CD14-positive monocyte (primary cell): Measurements from ENCODE around the gene TSPEAR. TPM values are rescaled to one million over a fixed set of nuclear protein-coding genes. Genes with fewer than 3 reads are reported as not detected.

ENCODE experiments used
- DNase-seq, 3 donors: peaks; one replicate each; pipeline ENCODE4 v3.0.0-alpha.2; 2011 to 2022
- H2AFZ ChIP-seq: 2 replicates; pipeline ENCODE4 v1.6.0; 2012; ENCODE audit warnings: mild to moderate bottlenecking, low read depth, low read length, inconsistent platforms; ENCODE audit not compliant: insufficient read depth, poor library complexity, severe bottlenecking
- H3K27ac ChIP-seq, 2 donors: 1 replicate in 1 of 2; 2 replicates in 1 of 2; pipeline ENCODE4 v1.5.1; 2012 to 2013; ENCODE audit warnings: low read length in 2 of 2, control low read depth in 1 of 2, inconsistent platforms in 1 of 2, low read depth in 1 of 2, mild to moderate bottlenecking in 1 of 2
- H3K27me3 ChIP-seq, 2 donors: one replicate each; pipeline versions ENCODE4 v1.6.0 to v1.6.1; 2011 to 2013; ENCODE audit warnings: low read length in 2 of 2; ENCODE audit not compliant: control insufficient read depth in 2 of 2, insufficient read depth in 2 of 2
- H3K36me3 ChIP-seq, 2 donors: replicated peaks in 1 of 2; 1 replicate in 1 of 2; 2 replicates in 1 of 2; pipeline versions ENCODE4 v1.5.1 to v1.6.1; 2012 to 2013; ENCODE audit warnings: low read length in 2 of 2, control low read depth in 1 of 2, inconsistent platforms in 1 of 2, mild to moderate bottlenecking in 1 of 2; ENCODE audit not compliant: insufficient read depth in 2 of 2, control insufficient read depth in 1 of 2
- H3K4me1 ChIP-seq, 2 donors: 1 replicate in 1 of 2; 2 replicates in 1 of 2; pipeline versions ENCODE4 v1.5.1 to v1.6.1; 2012 to 2013; ENCODE audit warnings: low read length in 2 of 2, control low read depth in 1 of 2, inconsistent platforms in 1 of 2, mild to moderate bottlenecking in 1 of 2, moderate library complexity in 1 of 2; ENCODE audit not compliant: insufficient read depth in 2 of 2, control insufficient read depth in 1 of 2
- H3K4me2 ChIP-seq: replicated peaks from 2 replicates; pipeline ENCODE3; 2012; ENCODE audit warnings: low read length, moderate library complexity, mild to moderate bottlenecking; ENCODE audit not compliant: poor library complexity, severe bottlenecking; ENCODE audit errors: extremely low read depth
- H3K4me3 ChIP-seq, 3 experiments: fragments of 200-600 bp in 1 of 3; sonication (generic) in 1 of 3; replicated peaks in 1 of 3; 1 replicate in 2 of 3; 2 replicates in 1 of 3; pipeline ENCODE4 v1.5.1; 2011 to 2013; ENCODE audit warnings: low read length in 3 of 3, mild to moderate bottlenecking in 3 of 3, control low read depth in 2 of 3, low read depth in 2 of 3, inconsistent platforms in 1 of 3, moderate library complexity in 1 of 3
- H3K79me2 ChIP-seq: 2 replicates; pipeline ENCODE4 v1.6.0; 2012; ENCODE audit warnings: mild to moderate bottlenecking, control low read depth, inconsistent platforms, low read length, moderate library complexity; ENCODE audit not compliant: insufficient read depth
- H3K9ac ChIP-seq: 2 replicates; pipeline ENCODE4 v1.6.0; 2017; ENCODE audit warnings: low read length, mild to moderate bottlenecking; ENCODE audit not compliant: insufficient read depth, poor library complexity, severe bottlenecking
- H3K9me3 ChIP-seq, 2 donors: replicated peaks in 1 of 2; 1 replicate in 1 of 2; 2 replicates in 1 of 2; pipeline versions ENCODE4 v1.5.1 to v1.6.1; 2012 to 2013; ENCODE audit warnings: low read length in 2 of 2, control low read depth in 1 of 2; ENCODE audit not compliant: control insufficient read depth in 1 of 2, insufficient read depth in 1 of 2
- H4K20me1 ChIP-seq: 2 replicates; pipeline ENCODE4 v1.6.0; 2012; ENCODE audit warnings: mild to moderate bottlenecking, low read length, control low read depth, moderate library complexity; ENCODE audit not compliant: insufficient read depth
- H3K27ac Mint-ChIP-seq, 7 donors: one replicate each; pipeline ENCODE4 v1.8.0; 2020; ENCODE audit warnings: mild to moderate bottlenecking in 7 of 7, mixed read lengths in 7 of 7, moderate library complexity in 6 of 7, inconsistent platforms in 2 of 7
- H3K27me3 Mint-ChIP-seq, 3 donors: one replicate each; pipeline ENCODE4 v1.8.0; 2021 to 2022; ENCODE audit warnings: low read depth in 3 of 3, mild to moderate bottlenecking in 3 of 3, mixed read lengths in 3 of 3, moderate library complexity in 3 of 3, inconsistent platforms in 1 of 3
- H3K36me3 Mint-ChIP-seq, 2 donors: one replicate each; pipeline ENCODE4 v1.8.0; 2020; ENCODE audit warnings: mixed read lengths in 2 of 2, inconsistent platforms in 1 of 2, mild to moderate bottlenecking in 1 of 2
- H3K4me1 Mint-ChIP-seq: one replicate; pipeline ENCODE4 v1.8.0; 2020; ENCODE audit warnings: mild to moderate bottlenecking, mixed read lengths
- H3K4me3 Mint-ChIP-seq, 2 donors: one replicate each; pipeline ENCODE4 v1.8.0; 2020; ENCODE audit warnings: mild to moderate bottlenecking in 2 of 2, mixed read lengths in 2 of 2, moderate library complexity in 1 of 2
- H3K9me3 Mint-ChIP-seq, 7 donors: one replicate each; pipeline ENCODE4 v1.8.0; 2020 to 2022; ENCODE audit warnings: mixed read lengths in 7 of 7, mild to moderate bottlenecking in 6 of 7, moderate library complexity in 6 of 7, inconsistent platforms in 2 of 7
- CTCF ChIP-seq: fragments of 200-600 bp; IDR thresholded peaks from one replicate; pipeline ENCODE4 v1.8.0; 2022; ENCODE audit warnings: antibody characterized with exemption, mild to moderate bottlenecking
- WGBS: methylation state at CpG from one replicate; pipeline ENCODE4 v1.1.5; 2013; ENCODE audit warnings: missing lambda C conversion rate; ENCODE audit not compliant: insufficient coverage; 5-methylcytosine and 5-hydroxymethylcytosine counted together
- intact Hi-C, 2 donors: fragments of 100-400 bp; cut with micrococcal nuclease; formaldehyde crosslinking; loops; one replicate each; pipeline versions ENCODE4 v1.15.0 to v1.15.1; 2023
- polyA plus RNA-seq, 3 donors: library from polyadenylated mRNA; depleted of rRNA in 1 of 3; unstranded in 2 of 3; stranded (reverse) in 1 of 3; fragments of 300-500 nt in 2 of 3; fragments of >200 nt in 1 of 3; fragmentation: Illumina TruSeq in 2 of 3; gene quantifications; 1 replicate in 2 of 3; 2 replicates in 1 of 3; pipeline ENCODE4 v1.2.3, GENCODE V29; 2012 to 2021

TSPEAR gene
- polyA plus RNA-seq, 3 donors = not detected

- intact Hi-C loops = no loop called here
- no peak overlapping the region for H3K4me3 ChIP-seq
- H4K20me1 ChIP-seq = no peaks in the 10 kb centered on the region
- Mint-ChIP-seq H3K4me3 (no peak overlapping the region), H3K27me3 (peaks cover 1 to 6% (median 2%) of the 10 kb centered on the region in 3 donors), H3K4me1 (peaks cover 11% of the 10 kb centered on the region), H3K27ac (no peak overlapping the region), H3K9me3 (peaks cover 0 to 1% (median 0%) of the 10 kb centered on the region in 7 donors), H3K36me3 (no peaks in the 10 kb centered on the region)
- H3K9me3 ChIP-seq = no peaks in the 10 kb centered on the region
- H3K27me3 ChIP-seq = no peaks in the 10 kb centered on the region
- no peak overlapping the region for H2AFZ ChIP-seq
- no peak for DNase-seq
- WGBS = 83% methylated on average over 4 of the region's 11 CpGs
- H3K79me2 ChIP-seq = no peaks in the 10 kb centered on the region
- no peaks in the 10 kb centered on the region for H3K36me3 ChIP-seq
- H3K4me1 ChIP-seq = no peaks in the 10 kb centered on the region
- no peak overlapping the region for H3K27ac ChIP-seq
- no peak for TF ChIP-seq CTCF
- no peak overlapping the region for H3K9ac ChIP-seq
- no peak overlapping the region for H3K4me2 ChIP-seq
Observed at GRCh38 chr21:44462834-44463200, 248.6 kb downstream of the TSPEAR start.

GRCh38 chr21:44462086-44462833 is 249.1 kb downstream of the TSPEAR start:
- intact Hi-C loops = no loop called here
- Histone ChIP-seq H3K4me3 (no peak overlapping the region), H3K9me3 (no peaks in the 10 kb centered on the region), H3K4me1 (no peaks in the 10 kb centered on the region), H3K27me3 (no peaks in the 10 kb centered on the region), H3K27ac (no peak overlapping the region), H4K20me1 (no peaks in the 10 kb centered on the region), H2AFZ (no peak overlapping the region), H3K36me3 (no peaks in the 10 kb centered on the region), H3K4me2 (no peak overlapping the region), H3K9ac (no peak overlapping the region), H3K79me2 (no peaks in the 10 kb centered on the region)
- Mint-ChIP-seq H3K4me3 (no peak overlapping the region), H3K4me1 (peaks cover 11% of the 10 kb centered on the region), H3K36me3 (no peaks in the 10 kb centered on the region), H3K9me3 (peaks cover 0 to 1% (median 0%) of the 10 kb centered on the region in 7 donors), H3K27me3 (peaks cover 1 to 6% (median 2%) of the 10 kb centered on the region in 3 donors), H3K27ac (no peak overlapping the region)
- 93% methylated on average over 25 of the region's 25 CpGs for WGBS
- DNase-seq = no peak
- TF ChIP-seq CTCF = no peak
